K562 (cell line): ENCODE data around the gene ABCA3. TPM values are rescaled to one million over a fixed set of nuclear protein-coding genes. Genes with fewer than 3 reads are reported as not detected.

ENCODE experiments used
- ATAC-seq: fragments of 200-7000 bp; cut with Tn5 transposase; 3 replicates; pipeline ENCODE4 v1.9.1; 2020; ENCODE audit warnings: moderate library complexity
- BruUV-seq: library from RNA; stranded (reverse); fragments of 400-500 nt; replicated peaks from 2 replicates; lab custom pipeline; 2021; lab: Mats Ljungman, UMichigan
- CTCF ChIA-PET: fragments of 300-600 bp; formaldehyde crosslinking; extraction: SDS; loops from one replicate; lab custom pipeline; 2021; ENCODE audit warnings: low intra/inter-chr PET ratio; lab: Yijun Ruan, JAX
- POLR2A ChIA-PET: fragments of 300-600, 350-650 bp; sonication (Branson Sonifier 250); formaldehyde crosslinking; extraction: SDS; loops from one replicate; lab custom pipeline; 2021; ENCODE audit warnings: antibody characterized with exemption, inconsistent platforms; lab: Yijun Ruan, JAX
- DNase-seq, 4 experiments: peaks; one replicate each; pipeline versions ENCODE4 v3.0.0 to v3.0.0-alpha.2; 2011 to 2018; ENCODE audit warnings: low spot score in 3 of 4, mixed read lengths in 3 of 4; ENCODE audit errors: extremely low read depth in 1 of 4
- FAIRE-seq: peaks from 2 replicates; lab custom pipeline; 2011; peaks lifted over from hg19 to GRCh38; lab: Jason Lieb, UNC
- H2AFZ ChIP-seq: 2 replicates; pipeline ENCODE4 v1.6.0; 2011; ENCODE audit warnings: low read depth, low read length, control low read depth, inconsistent platforms
- H3K27ac ChIP-seq: fragments of 200-600 bp; 3 replicates; pipeline ENCODE4 v1.8.0; 2011; ENCODE audit warnings: low read depth, mild to moderate bottlenecking, control low read depth, inconsistent platforms, low read length, moderate library complexity, mixed read lengths; ENCODE audit errors: extremely low read depth
- H3K27me3 ChIP-seq, 2 experiments: fragments of 300-600 bp in 1 of 2; 2 replicates in 1 of 2; 3 replicates in 1 of 2; pipeline versions ENCODE4 v1.6.0 to v1.8.0; 2011; ENCODE audit warnings: inconsistent platforms in 2 of 2, low read length in 2 of 2, mild to moderate bottlenecking in 1 of 2, mixed read lengths in 1 of 2, moderate library complexity in 1 of 2; ENCODE audit not compliant: control insufficient read depth in 2 of 2, insufficient read depth in 2 of 2
- H3K36me3 ChIP-seq: fragments of 300-600 bp; 3 replicates; pipeline ENCODE4 v1.8.0; 2011; ENCODE audit warnings: mild to moderate bottlenecking, low read length, inconsistent platforms; ENCODE audit not compliant: control insufficient read depth, insufficient read depth
- H3K4me1 ChIP-seq, 2 experiments: fragments of 200-600 bp in 1 of 2; replicated peaks in 1 of 2; 2 replicates in 1 of 2; 3 replicates in 1 of 2; pipeline versions ENCODE4 v1.5.1 to v1.8.0; 2011; ENCODE audit warnings: inconsistent platforms in 2 of 2, low read length in 2 of 2, mild to moderate bottlenecking in 1 of 2, mixed read lengths in 1 of 2, moderate library complexity in 1 of 2; ENCODE audit not compliant: control insufficient read depth in 2 of 2, insufficient read depth in 2 of 2
- H3K4me2 ChIP-seq: 2 replicates; pipeline ENCODE4 v1.6.1; 2011; ENCODE audit warnings: low read length, control low read depth, inconsistent platforms, mixed read lengths; ENCODE audit not compliant: insufficient read depth
- H3K4me3 ChIP-seq: fragments of 200-600 bp; sonication (generic), shearing (Covaris generic); 2 replicates; pipeline ENCODE4 v1.5.1; 2016; ENCODE audit warnings: control low read depth, inconsistent platforms
- H3K79me2 ChIP-seq: fragments of 200-600 bp; 3 replicates; pipeline ENCODE4 v1.8.0; 2011; ENCODE audit warnings: low read length, inconsistent platforms; ENCODE audit not compliant: control insufficient read depth, insufficient read depth
- H3K9ac ChIP-seq, 2 experiments: 2 replicates each; pipeline versions ENCODE4 v1.6.0 to v1.6.1; 2011; ENCODE audit warnings: low read depth in 2 of 2, low read length in 2 of 2, control low read depth in 1 of 2, inconsistent platforms in 1 of 2, mild to moderate bottlenecking in 1 of 2, mixed read lengths in 1 of 2; ENCODE audit not compliant: insufficient read depth in 1 of 2
- H3K9me1 ChIP-seq: one replicate; pipeline ENCODE4 v1.6.0; 2011; ENCODE audit warnings: inconsistent platforms, mild to moderate bottlenecking, low read length, moderate library complexity; ENCODE audit not compliant: control insufficient read depth, insufficient read depth
- H3K9me3 ChIP-seq: replicated peaks from 2 replicates; pipeline ENCODE4 v1.5.1; 2011; ENCODE audit warnings: low read depth, low read length, inconsistent platforms; ENCODE audit not compliant: control insufficient read depth, insufficient read depth
- H4K20me1 ChIP-seq: replicated peaks from 2 replicates; pipeline ENCODE4 v1.6.1; 2011; ENCODE audit warnings: low read length, inconsistent platforms, mixed read lengths; ENCODE audit not compliant: control insufficient read depth, insufficient read depth
- ATF1 ChIP-seq, 2 experiments: fragments of 450-650 bp in 1 of 2; IDR thresholded peaks; 2 replicates each; pipeline ENCODE4 v1.6.1; 2016; ENCODE audit warnings: missing compliant biosample characterization in 1 of 2, missing genetic modification characterization in 1 of 2
- BCOR ChIP-seq: fragments of 450-650 bp; IDR thresholded peaks from 2 replicates; pipeline ENCODE4 v1.6.1; 2016
- EZH2 ChIP-seq: IDR thresholded peaks from 2 replicates; pipeline ENCODE4 v1.6.1; 2012; ENCODE audit warnings: low read depth, mild to moderate bottlenecking, inconsistent platforms, low read length, borderline replicate concordance
- FOXJ3 ChIP-seq: sonication (generic); formaldehyde crosslinking; IDR thresholded peaks from 2 replicates; pipeline ENCODE4 v1.4.0; 2020; ENCODE audit warnings: mild to moderate bottlenecking, missing genetic modification reagents
- GATA2 ChIP-seq: sonication (generic); formaldehyde crosslinking; IDR thresholded peaks from 2 replicates; pipeline ENCODE4 v1.4.0; 2020; ENCODE audit warnings: mild to moderate bottlenecking, missing genetic modification reagents
- IRF2 ChIP-seq: sonication (generic); formaldehyde crosslinking; IDR thresholded peaks from 2 replicates; pipeline ENCODE4 v1.8.1; 2022; ENCODE audit warnings: mild to moderate bottlenecking, missing genetic modification reagents
- NFATC3 ChIP-seq: fragments of 450-650 bp; IDR thresholded peaks from 2 replicates; pipeline ENCODE4 v1.6.1; 2017; ENCODE audit warnings: mild to moderate bottlenecking
- NFE2 ChIP-seq: IDR thresholded peaks from 2 replicates; pipeline ENCODE4 v1.6.1; 2014; ENCODE audit warnings: antibody characterized with exemption, low read depth
- NFXL1 ChIP-seq: fragments of 450-650 bp; formaldehyde crosslinking; IDR thresholded peaks from 2 replicates; pipeline ENCODE4 v1.4.0; 2021; ENCODE audit warnings: mild to moderate bottlenecking
- PTTG1 ChIP-seq: fragments of 450-650 bp; IDR thresholded peaks from 2 replicates; pipeline ENCODE4 v1.6.1; 2016; ENCODE audit warnings: low read depth, mild to moderate bottlenecking, missing genetic modification characterization, missing compliant biosample characterization
- RFX1 ChIP-seq: fragments of 450-650 bp; IDR thresholded peaks from 2 replicates; pipeline ENCODE4 v1.6.1; 2016; ENCODE audit warnings: mild to moderate bottlenecking, moderate library complexity
- TCF7 ChIP-seq: sonication (generic); IDR thresholded peaks from 2 replicates; pipeline ENCODE4 v1.6.1; 2016; ENCODE audit warnings: antibody characterized with exemption, borderline replicate concordance
- THRAP3 ChIP-seq: fragments of 450-650 bp; IDR thresholded peaks from 2 replicates; pipeline ENCODE4 v1.6.1; 2016; ENCODE audit warnings: mild to moderate bottlenecking, inconsistent platforms, borderline replicate concordance
- ZBTB1 ChIP-seq: sonication (generic); formaldehyde crosslinking; IDR thresholded peaks from 2 replicates; pipeline ENCODE4 v1.8.1; 2023; ENCODE audit warnings: missing genetic modification reagents, low read depth, mild to moderate bottlenecking, borderline replicate concordance
- ZBTB12 ChIP-seq: fragments of 250-450 bp; sonication (Bioruptor Pico); IDR thresholded peaks from 2 replicates; pipeline ENCODE4 v1.4.0; 2020
- ZNF778 ChIP-seq: fragments of 450-650 bp; formaldehyde crosslinking; IDR thresholded peaks from 2 replicates; pipeline ENCODE4 v1.4.0; 2020; ENCODE audit warnings: mild to moderate bottlenecking, moderate library complexity
- ZNF79 ChIP-seq: fragments of 250-450 bp; sonication (Bioruptor Pico); IDR thresholded peaks from 2 replicates; pipeline ENCODE4 v1.4.0; 2020; ENCODE audit warnings: low read depth, mild to moderate bottlenecking, moderate library complexity
- ZNF830 ChIP-seq: fragments of 250-450 bp; sonication (Bioruptor Pico); IDR thresholded peaks from 2 replicates; pipeline ENCODE4 v1.5.0; 2021; ENCODE audit warnings: mild to moderate bottlenecking
- WGBS: fragments of 100-300 bp; shearing (Covaris generic); methylation state at CpG from one replicate; pipeline ENCODE4 v1.1.6; 2016; ENCODE audit warnings: low coverage, mixed read lengths; ENCODE audit not compliant: insufficient coverage; ENCODE audit errors: missing lambda C conversion rate; 5-methylcytosine and 5-hydroxymethylcytosine counted together
- in situ Hi-C: fragments of 300-500 bp; cut with MboI; formaldehyde crosslinking; loops from 4 replicates; pipeline ENCODE4 v1.15.0; 2018; ENCODE audit warnings: inconsistent platforms, mixed read lengths
- intact Hi-C: fragments of 100-400 bp; cut with micrococcal nuclease; formaldehyde crosslinking; loops from 2 replicates; pipeline ENCODE4 v1.14.2; 2022
- polyA plus RNA-seq, 8 experiments: library from polyadenylated mRNA; depleted of rRNA in 4 of 8; stranded (reverse) in 5 of 8; unstranded in 3 of 8; fragments of >200 nt; fragmentation: Nextera tagmentation in 2 of 8; fragmentation: Illumina TruSeq in 1 of 8; extraction: Ambion mirVana in 2 of 8; extraction: Trizol in 1 of 8; gene quantifications; 2 replicates each; pipeline versions ENCODE4 v1.2.1 to v1.2.3, GENCODE V29; 2011 to 2014; ENCODE audit warnings: inconsistent platforms in 1 of 8, missing spikeins in 1 of 8
- total RNA-seq, 7 experiments: library from RNA; depleted of rRNA in 6 of 7; stranded (reverse); fragments of >200 nt in 6 of 7; fragmentation: Illumina TruSeq in 2 of 7; extraction: Trizol in 2 of 7; gene quantifications; 2 replicates each; pipeline versions ENCODE4 v1.2.1 to v1.2.3, GENCODE V29; 2011 to 2021; ENCODE audit warnings: low replicate concordance in 1 of 7

ABCA3 gene
- total and polyA plus RNA-seq, 9 of the 15 experiments (the other 6 are each of a cell fraction or from before 2014, with no cell fraction given), result 0.66 to 23.7 (median 6.9) TPM

- no peak for DNase-seq
- Histone ChIP-seq H3K4me3 (no peak overlapping the region), H3K4me1 (peaks cover 0 to 3% of the 10 kb centered on the region in 2 experiments; a peak in 1 of 5 replicates), H4K20me1 (no peaks in the 10 kb centered on the region), H3K79me2 (no peaks in the 10 kb centered on the region), H3K4me2 (no peak overlapping the region), H3K9me1 (no peaks in the 10 kb centered on the region), H3K27me3 (no peaks in the 10 kb centered on the region), H3K9ac (no peak overlapping the region), H3K36me3 (no peaks in the 10 kb centered on the region), H3K9me3 (no peaks in the 10 kb centered on the region), H2AFZ (no peak overlapping the region), H3K27ac (no peak overlapping the region)
- ATAC-seq, result no peak
- FAIRE-seq, result no peak
- in situ Hi-C loops (no loop called here), intact Hi-C loops (no loop called here)
- WGBS, result 7% methylated on average over 3 of the region's 3 CpGs
- BruUV-seq, result no TSS peak
- POLR2A ChIA-PET, result interaction anchor here (0.7 to 1.5 kb wide), 2 partner anchors 234 to 636 kb away, joined by 3 to 4 read pairs; partner anchors contain the start of genes HCFC1R1 and THOC6
- TF ChIP-seq RFX1 (no peak), GATA2 (no peak), NFE2 (no peak), ATF1 (CRISPR knock-in tag; IDR thresholded peaks at IDR 0.05) (no peak), ATF1 (tag; IDR thresholded peaks at IDR 0.05) (no peak), TCF7 (no peak), ZNF830 (CRISPR knock-in tag) (no peak), NFATC3 (no peak), NFXL1 (CRISPR knock-in tag) (no peak), EZH2 (no peak), THRAP3 (no peak), IRF2 (CRISPR knock-in tag) (no peak), ZBTB12 (no peak), ZNF778 (no peak), ZBTB1 (CRISPR knock-in tag) (no peak), PTTG1 (tag) (no peak), ZNF79 (no peak), BCOR (no peak), FOXJ3 (CRISPR knock-in tag) (no peak)
- CTCF ChIA-PET, result interaction anchor here (0.7 kb wide), 1 partner anchor 20 kb away, joined by 4 read pairs; no protein-coding TSS in a partner anchor
Observed at GRCh38 chr16:2388139-2388874, 47.8 kb upstream of the ABCA3 start.
